ENCODE results near the gene UBE2Q2.
"Not testable (repeated sequence)": the region's sequence is repeated elsewhere in the genome, so short reads cannot be mapped to it uniquely, and the experiment has no call there.

Gene UBE2Q2

DNA sequence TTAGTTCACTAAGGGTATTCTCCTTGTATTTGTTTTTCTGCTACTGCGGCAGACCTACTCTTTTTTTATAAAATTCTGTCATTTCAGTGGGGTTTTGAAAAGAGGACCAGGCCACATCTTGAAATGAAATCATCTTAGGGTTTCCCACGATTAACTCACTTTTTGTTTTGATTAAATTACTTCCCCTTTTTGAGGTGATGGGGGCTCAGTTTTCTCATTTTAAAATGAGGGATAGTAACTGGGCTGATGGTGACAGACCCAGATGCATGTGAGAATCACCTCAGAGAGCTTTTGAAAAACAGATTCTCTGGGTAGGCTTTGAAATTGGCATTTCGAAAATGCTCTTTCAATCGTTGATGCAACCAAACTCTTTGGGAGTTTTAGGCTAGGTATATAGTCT is 24.2 kb downstream of the UBE2Q2 start:
- H3K36me3 ChIP-seq, result peaks cover 4 to 30% (median 14%) of the 10 kb centered on the region in 3 donors
- H3K27ac ChIP-seq, result no peak overlapping the region
- TF ChIP-seq, protein P1, sequence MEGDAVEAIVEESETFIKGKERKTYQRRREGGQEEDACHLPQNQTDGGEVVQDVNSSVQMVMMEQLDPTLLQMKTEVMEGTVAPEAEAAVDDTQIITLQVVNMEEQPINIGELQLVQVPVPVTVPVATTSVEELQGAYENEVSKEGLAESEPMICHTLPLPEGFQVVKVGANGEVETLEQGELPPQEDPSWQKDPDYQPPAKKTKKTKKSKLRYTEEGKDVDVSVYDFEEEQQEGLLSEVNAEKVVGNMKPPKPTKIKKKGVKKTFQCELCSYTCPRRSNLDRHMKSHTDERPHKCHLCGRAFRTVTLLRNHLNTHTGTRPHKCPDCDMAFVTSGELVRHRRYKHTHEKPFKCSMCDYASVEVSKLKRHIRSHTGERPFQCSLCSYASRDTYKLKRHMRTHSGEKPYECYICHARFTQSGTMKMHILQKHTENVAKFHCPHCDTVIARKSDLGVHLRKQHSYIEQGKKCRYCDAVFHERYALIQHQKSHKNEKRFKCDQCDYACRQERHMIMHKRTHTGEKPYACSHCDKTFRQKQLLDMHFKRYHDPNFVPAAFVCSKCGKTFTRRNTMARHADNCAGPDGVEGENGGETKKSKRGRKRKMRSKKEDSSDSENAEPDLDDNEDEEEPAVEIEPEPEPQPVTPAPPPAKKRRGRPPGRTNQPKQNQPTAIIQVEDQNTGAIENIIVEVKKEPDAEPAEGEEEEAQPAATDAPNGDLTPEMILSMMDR (IDR thresholded peaks at IDR 0.05), result no peak
- no peak overlapping the region for H3K4me3 ChIP-seq
- intact Hi-C loops (cut with DNase I; ENCODE audit: low total_unique reads), result no loop called here
- H3K4me1 ChIP-seq, result no peaks in the 10 kb centered on the region
- H3K9me3 ChIP-seq, result no peaks in the 10 kb centered on the region
- H3K27me3 ChIP-seq, result no peaks in the 10 kb centered on the region
- no peak for DNase-seq

DNA sequence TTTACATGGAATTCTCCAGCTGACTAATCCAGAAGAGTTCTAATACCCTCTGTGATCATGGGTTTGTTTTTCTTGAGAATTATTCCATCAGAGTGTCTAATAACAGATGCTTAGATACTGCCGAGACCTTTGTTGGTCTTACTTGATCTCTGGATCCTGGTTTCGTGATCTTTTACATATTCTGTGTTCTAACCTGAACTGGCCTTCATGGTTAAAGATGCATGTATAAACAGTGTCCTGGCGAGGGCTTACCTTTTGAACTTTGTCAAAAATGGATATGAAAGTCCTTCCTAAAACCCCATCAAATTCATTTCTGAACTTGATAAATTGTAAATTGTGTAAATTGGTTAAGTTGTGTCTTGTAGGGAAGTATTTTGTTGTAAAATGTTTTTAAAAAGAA is 24.8 kb downstream of the UBE2Q2 start:
- DNase-seq, result no peak
- no peaks in the 10 kb centered on the region for H3K27me3 ChIP-seq
- H3K9me3 ChIP-seq, result no peaks in the 10 kb centered on the region
- H3K4me3 ChIP-seq, result no peak overlapping the region
- H3K27ac ChIP-seq, result no peak overlapping the region
- H3K36me3 ChIP-seq, result peaks cover 4 to 30% (median 16%) of the 10 kb centered on the region in 3 donors
- TF ChIP-seq, protein P1 (IDR thresholded peaks at IDR 0.05), result no peak
- intact Hi-C loops (cut with DNase I; ENCODE audit: low total_unique reads), result no loop called here
- no peaks in the 10 kb centered on the region for H3K4me1 ChIP-seq

DNA sequence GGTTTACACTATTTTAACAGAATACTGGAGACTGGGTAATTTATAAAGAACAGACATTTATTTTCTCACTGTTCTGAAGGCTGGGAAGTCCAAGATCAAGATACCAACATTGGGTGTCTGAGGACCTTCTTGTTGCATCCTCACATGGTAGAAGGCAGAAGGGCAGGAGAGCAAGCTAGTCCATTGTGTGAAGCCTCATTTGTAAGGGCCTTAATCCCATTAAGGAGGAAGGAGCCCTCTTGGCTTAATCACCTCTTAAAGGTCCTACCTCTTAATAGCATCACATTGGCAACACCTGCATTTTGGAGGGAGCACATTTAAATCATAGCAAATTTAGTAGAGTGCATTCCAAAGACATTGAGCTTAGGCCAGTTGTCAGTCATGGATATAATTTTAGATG is 26.2 kb downstream of the UBE2Q2 start:
- no peak overlapping the region for H3K4me3 ChIP-seq
- H3K27ac ChIP-seq, result no peak overlapping the region
- TF ChIP-seq, protein P1 (IDR thresholded peaks at IDR 0.05), result no peak
- H3K9me3 ChIP-seq, result no peaks in the 10 kb centered on the region
- DNase-seq, result no peak
- intact Hi-C loops (cut with DNase I; ENCODE audit: low total_unique reads), result no loop called here
- no peaks in the 10 kb centered on the region for H3K27me3 ChIP-seq
- H3K4me1 ChIP-seq, result no peaks in the 10 kb centered on the region
- peaks cover 4 to 36% (median 31%) of the 10 kb centered on the region in 3 donors for H3K36me3 ChIP-seq

DNA sequence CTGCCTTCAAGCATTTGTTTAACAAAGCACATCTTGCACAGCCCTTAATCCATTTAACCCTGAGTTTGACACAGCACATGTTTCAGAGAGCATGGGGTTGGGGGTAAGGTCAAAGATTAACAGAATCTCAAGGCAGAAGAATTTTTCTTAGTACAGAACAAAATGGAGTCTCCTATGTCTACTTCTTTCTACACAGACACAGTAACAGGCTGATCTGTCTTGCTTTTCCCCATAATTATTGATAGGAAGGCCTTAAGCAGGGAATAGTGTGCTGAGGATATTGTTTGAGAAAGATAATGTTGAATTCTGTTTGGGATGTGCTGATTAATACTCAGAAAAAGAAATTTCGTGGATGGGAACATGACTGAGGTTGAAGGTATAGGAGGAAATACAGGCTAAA is 28.3 kb downstream of the UBE2Q2 start:
- H3K27ac ChIP-seq; H3K27me3 ChIP-seq; H3K9me3 ChIP-seq; H3K4me3 ChIP-seq; intact Hi-C loops (cut with DNase I; ENCODE audit: low total_unique reads); H3K4me1 ChIP-seq; DNase-seq: not testable (repeated sequence)
- peaks cover 13 to 49% (median 40%) of the 10 kb centered on the region in 3 donors for H3K36me3 ChIP-seq

DNA sequence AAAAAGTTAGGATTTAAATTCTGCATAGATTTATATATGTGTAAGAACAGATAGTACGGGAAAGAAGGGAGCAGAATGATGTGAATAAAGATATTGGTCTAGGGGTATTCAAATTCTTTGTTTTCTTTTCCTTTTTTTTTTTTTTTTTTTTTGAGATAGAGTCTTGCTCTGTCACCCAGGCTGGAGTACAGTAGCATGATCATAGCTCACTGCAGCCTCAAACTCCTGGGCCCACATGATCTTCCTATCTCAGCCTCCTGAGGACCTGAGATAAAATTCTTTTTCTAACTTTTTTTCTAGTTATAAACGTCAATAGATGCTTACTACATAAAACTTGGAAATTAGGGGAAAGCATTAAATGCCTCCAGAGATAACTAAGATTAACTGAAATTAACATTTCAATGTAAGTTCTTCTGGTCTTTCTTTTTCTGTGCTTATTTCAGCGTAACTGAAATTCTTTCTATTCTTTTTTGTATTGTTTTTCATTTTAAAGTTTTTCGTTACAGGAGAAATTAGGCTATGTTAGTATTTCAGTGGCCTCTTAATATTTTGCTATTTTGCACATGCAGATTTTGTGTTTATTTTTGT is 29.2 kb downstream of the UBE2Q2 start:
- TF ChIP-seq, protein P1 (IDR thresholded peaks at IDR 0.05), result no peak
- H3K36me3 ChIP-seq, result peaks cover 13 to 51% (median 40%) of the 10 kb centered on the region in 3 donors
- no peak for DNase-seq

DNA sequence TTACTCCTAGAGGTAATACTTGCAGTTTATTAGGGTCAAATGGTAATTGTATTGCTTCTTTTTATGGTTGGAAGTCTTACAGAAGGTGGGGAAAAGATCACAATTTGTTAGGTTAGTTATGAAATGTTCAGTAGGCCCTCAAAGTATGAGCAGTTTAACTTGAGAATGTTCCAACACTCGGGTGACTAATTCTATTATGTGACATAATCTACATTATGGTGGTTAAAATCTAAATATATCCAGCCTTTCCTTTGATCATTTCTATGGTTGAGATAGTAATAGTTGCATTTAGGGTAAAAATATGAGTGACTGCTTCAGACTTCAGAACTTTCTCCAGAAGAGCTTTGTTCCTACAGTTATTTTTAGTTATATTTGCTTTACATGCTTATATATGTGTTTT is 40.8 kb downstream of the UBE2Q2 start:
- Histone ChIP-seq H3K4me1 (no peaks in the 10 kb centered on the region), H3K9me3 (no peaks in the 10 kb centered on the region), H3K36me3 (peaks cover 4 to 19% (median 11%) of the 10 kb centered on the region in 3 donors), H3K4me3 (no peak overlapping the region), H3K27ac (no peak overlapping the region), H3K27me3 (no peaks in the 10 kb centered on the region)
- intact Hi-C loops (cut with DNase I; ENCODE audit: low total_unique reads), result no loop called here
- TF ChIP-seq, protein P1 (IDR thresholded peaks at IDR 0.05), result no peak
- DNase-seq, result no peak

More for the DNA sequence above, 29.2 kb downstream of the UBE2Q2 start:
- Histone ChIP-seq H3K27me3 (no peaks in the 10 kb centered on the region), H3K9me3 (no peaks in the 10 kb centered on the region), H3K4me1 (no peaks in the 10 kb centered on the region), H3K4me3 (no peak overlapping the region), H3K27ac (no peak overlapping the region)
- intact Hi-C loops (cut with DNase I; ENCODE audit: low total_unique reads), result no loop called here

All from tibial artery (tissue), 4 donors.